HG03066 (cell line): ENCODE measurements around the gene PACSIN3.

Source experiments
- ATAC-seq: cut with Tn5 transposase; IDR thresholded peaks from one replicate; pipeline ENCODE4 v1.9.1; 2021; ENCODE audit warnings: low read depth; ENCODE audit not compliant: unreplicated experiment

Gene PACSIN3

GRCh38 chr11:47155879-47156278 lies 30.4 kb downstream of the PACSIN3 start:
- no peak for ATAC-seq

- ATAC-seq: no peak
These were observed 31.3 kb downstream of the PACSIN3 start for GRCh38 chr11:47154616-47155570.

GRCh38 chr11:47152953-47153950 lies 33.0 kb downstream of the PACSIN3 start:
- no peak for ATAC-seq

DNA sequence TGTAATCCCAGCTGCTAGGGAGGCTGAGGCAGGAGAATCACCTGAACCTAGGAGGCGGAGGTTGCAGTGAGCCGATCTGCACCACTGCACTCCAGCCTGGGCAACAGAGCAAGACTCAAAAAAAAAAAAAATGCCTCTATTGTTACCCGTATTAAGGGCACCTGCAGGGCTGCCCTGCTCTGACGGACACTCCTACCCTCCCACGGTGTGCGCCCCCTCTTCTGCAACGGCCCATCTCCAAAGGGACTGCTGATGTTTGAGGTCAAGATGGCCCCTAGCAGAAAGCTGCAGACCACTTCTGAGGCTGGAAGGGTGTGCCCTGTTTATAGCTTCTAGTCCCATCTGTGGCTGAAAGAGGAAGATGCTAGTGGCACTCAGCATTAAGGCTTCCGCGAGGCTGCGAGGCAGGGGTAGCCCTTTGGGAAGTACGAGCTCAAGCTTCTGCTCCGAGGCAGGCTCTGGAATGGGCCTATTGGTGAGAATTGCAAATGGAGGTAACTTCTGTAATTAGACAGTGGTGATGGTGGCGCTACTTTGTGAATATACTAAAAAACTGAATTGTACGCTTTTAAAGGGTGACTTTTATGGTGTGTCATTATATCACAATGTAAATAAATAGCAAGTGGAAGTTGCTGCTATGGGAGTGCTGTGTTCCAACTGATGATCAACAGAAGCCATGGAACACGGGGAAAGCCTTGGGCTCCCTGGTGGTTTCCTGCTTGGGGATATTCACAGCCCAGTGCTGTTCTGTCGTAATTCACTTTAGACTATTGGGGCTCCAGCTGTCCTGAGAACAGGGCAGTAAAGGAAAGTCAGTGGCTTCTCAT lies 33.9 kb downstream of the PACSIN3 start:
- no peak for ATAC-seq

DNA sequence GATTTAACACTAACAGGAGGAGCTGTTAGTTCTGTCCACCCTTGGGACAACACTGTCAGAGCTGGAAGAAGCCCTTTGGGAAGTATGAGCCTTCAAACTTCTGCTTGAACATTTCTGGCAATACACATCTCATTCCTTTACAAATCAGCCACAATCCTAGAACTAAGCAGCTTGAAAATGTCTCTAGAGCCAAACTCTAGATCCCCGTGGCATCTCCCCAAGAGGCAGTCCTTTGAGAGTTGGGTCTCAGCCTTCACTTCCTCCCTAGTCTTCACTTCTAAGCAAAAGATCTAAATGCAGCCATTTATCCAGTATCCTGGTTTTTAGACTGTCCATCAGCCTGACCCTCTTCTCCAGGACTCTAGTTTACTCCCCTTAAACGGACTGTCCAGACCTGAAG lies 36.5 kb downstream of the PACSIN3 start:
- no peak for ATAC-seq

- no peak for ATAC-seq
These were observed 37.2 kb downstream of the PACSIN3 start for GRCh38 chr11:47148903-47149531.

- ATAC-seq: no peak
These were observed 38.0 kb downstream of the PACSIN3 start for GRCh38 chr11:47148270-47148669.

- no peak for ATAC-seq
These were observed 38.6 kb downstream of the PACSIN3 start for GRCh38 chr11:47147681-47148080.

DNA sequence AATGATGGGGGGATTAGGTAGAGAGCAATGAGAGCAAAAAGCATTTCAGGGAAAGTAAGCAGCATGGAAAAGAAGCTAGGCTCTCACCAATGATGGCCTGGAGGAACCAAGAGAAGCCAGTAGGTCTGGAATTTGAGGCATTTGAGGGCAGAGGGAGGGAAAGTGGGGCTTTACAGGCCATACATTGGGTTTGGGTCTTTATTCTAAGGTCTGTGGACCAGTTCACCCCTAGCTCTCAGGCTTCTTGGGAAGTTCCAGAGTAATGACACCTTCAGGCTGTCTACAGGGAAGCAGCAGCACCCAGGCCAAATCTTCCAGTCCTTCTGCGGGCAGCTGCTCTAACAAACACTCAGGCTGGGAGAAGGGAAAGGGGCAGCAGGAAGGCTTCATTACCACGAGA lies 39.0 kb downstream of the PACSIN3 start:
- ATAC-seq: no peak

DNA sequence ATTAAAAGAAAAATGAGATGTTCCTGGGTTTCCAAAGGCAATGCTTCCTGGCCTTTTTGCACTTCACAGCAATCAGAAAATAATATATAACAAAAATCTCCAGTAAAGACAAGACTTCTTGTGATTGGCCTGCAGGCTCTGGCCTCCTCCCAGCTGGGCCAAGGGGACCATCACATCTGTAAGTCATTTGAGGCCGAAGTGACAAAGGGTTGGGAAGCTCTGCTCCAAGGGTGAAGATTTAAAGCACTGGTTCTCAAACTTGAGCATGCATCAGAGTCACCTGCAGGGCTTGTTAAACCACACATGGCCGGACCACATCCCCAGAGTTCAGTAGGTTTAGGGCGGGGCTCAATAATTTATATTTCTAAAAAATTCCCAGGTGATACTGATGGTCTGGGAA lies 41.7 kb downstream of the PACSIN3 start:
- ATAC-seq: no peak

GRCh38 chr11:47143322-47143721 lies 42.9 kb downstream of the PACSIN3 start:
- no peak for ATAC-seq

DNA sequence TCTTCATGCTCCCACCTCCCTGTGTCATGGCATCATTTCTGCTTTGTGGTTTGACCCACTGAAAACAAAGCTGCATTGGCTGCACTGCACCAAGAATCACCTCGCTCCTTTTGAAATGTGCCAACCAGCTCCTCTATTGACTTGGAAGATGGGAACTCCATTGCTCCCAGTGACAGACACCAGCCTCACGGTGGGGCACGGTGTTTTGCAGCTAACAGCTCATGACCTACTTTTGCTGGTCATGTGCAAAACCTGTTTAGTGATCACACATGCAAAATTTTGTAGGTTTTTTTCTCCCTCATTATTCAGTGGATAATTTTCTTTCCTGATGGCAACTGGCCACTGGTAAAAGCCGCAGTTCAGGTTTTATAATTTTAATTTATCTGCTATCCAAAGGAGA lies 46.4 kb downstream of the PACSIN3 start:
- no peak for ATAC-seq

DNA sequence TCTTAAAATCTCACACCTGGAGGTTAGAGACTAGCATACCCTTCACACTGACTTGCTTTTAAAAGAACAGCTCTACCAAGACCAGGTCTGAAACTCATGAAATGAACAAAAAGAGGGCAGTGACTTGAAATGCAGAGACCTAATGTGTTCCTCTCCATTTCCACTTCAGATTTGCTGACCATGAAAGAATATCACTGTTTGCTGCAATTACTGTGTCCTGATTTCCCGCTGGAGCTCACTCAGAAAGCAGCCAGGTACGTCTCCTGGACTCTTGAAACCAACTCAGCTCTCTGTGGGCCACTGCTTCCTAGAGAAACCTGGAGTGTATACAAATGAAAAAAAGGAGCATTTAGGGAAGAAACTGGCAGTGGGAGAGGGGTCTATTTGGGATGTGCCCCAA lies 48.8 kb downstream of the PACSIN3 start:
- ATAC-seq: no peak

GRCh38 chr11:47136921-47137320 lies 49.3 kb downstream of the PACSIN3 start:
- ATAC-seq: no peak

DNA sequence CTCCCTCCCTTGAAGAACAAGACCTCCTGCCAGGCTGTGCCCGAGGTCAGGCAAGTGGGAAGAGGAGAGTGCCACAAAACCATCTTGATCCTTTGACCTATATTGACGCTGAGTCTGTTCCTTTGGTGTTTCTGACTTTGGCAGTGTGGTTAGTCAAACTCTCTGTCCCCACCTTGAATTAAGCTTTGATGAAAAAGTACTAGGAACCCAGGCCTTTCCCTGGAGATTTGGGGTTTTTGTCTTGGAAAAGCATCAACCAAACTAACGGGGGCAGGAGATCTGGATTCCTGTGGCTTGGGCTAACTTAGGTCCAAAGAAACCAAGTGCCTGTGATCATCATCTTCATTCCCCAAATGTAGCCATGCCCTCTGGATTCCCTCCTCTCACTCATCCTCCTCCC lies 49.9 kb downstream of the PACSIN3 start:
- ATAC-seq: no peak

DNA sequence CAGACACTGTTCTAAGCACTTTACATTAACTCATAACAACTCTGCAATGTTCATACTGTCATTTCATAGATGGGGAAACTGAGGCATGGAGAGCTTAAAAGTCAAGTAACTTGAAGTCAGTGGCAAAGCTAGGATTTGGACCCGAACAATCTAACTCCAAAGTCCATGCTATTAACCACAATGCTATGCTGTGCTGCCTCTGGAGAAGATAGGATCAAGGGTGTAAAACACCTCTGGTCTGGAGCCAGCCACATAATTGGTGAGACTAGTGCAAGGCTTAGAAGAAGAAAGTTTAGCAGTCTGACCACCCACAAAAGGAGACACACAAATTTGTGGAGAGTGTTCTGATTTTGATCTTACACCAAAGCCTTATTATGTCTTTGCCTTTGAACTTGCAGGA lies 53.3 kb downstream of the PACSIN3 start:
- no peak for ATAC-seq

DNA sequence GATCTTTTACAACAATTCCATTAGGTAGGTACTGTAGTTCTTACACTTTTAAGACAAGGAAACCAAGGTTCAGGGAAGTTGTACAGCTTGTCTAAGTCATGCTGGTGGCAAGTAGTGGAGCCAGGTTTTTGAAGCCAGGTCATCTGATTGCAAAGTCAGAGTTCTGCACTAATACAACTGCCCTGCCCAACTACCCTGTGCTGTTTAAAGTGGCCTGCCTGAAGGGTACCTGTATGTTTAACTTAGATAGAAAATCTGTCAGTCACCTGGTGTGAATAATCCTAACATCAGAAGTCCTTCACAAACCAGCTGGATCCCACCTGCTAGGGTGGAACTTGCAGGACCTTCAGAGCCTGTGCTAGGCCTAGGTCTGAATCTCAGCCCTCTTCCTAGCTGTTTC lies 53.7 kb downstream of the PACSIN3 start:
- ATAC-seq: no peak

GRCh38 chr11:47131136-47131535 lies 55.1 kb downstream of the PACSIN3 start:
- ATAC-seq: no peak

- ATAC-seq: no peak
These were observed 55.7 kb downstream of the PACSIN3 start for GRCh38 chr11:47130543-47130942.
